ENCODE measurements around the gene MALRD1. TPM values are rescaled to one million over a fixed set of nuclear protein-coding genes. Genes with fewer than 3 reads are reported as not detected.

The MALRD1 gene
- total RNA-seq, 1 experiment from 2014 or later: 8.2 TPM

- no peaks in the 10 kb centered on the region for H3K36me3 ChIP-seq (ENCODE audit: control insufficient read depth, insufficient read depth, low read length)
- H3K9me3 ChIP-seq: no peaks in the 10 kb centered on the region; the same call in 1 of the 2 replicates
- DNase-seq: no peak
- no peaks in the 10 kb centered on the region for H3K36me3 Mint-ChIP-seq (ENCODE audit: insufficient read depth, unreplicated experiment)
- no peaks in the 10 kb centered on the region for H3K4me1 Mint-ChIP-seq (ENCODE audit: low read depth, unreplicated experiment)
- H3K27me3 ChIP-seq (replicated peaks; ENCODE audit: control insufficient read depth, insufficient read depth, low read length): no peaks in the 10 kb centered on the region
- POLR2A ChIA-PET: no interaction called here
- H3K4me1 ChIP-seq: no peaks in the 10 kb centered on the region
- BruUV-seq (replicated peaks): no TSS peak
- H3K4me3 ChIP-seq (ENCODE audit: low read depth, low read length): no peak overlapping the region
- H3K9me3 Mint-ChIP-seq (ENCODE audit: unreplicated experiment): no peaks in the 10 kb centered on the region
- no peaks in the 10 kb centered on the region for H3K27me3 Mint-ChIP-seq (ENCODE audit: insufficient read depth, unreplicated experiment)
- CTCF ChIA-PET: no interaction called here
- H3K27ac Mint-ChIP-seq (ENCODE audit: unreplicated experiment): no peak overlapping the region
- no peak overlapping the region for H3K4me3 Mint-ChIP-seq (ENCODE audit: unreplicated experiment)
- intact Hi-C loops (cut with micrococcal nuclease; ENCODE audit: unreplicated experiment): no loop called here
- TF ChIP-seq, protein P1, sequence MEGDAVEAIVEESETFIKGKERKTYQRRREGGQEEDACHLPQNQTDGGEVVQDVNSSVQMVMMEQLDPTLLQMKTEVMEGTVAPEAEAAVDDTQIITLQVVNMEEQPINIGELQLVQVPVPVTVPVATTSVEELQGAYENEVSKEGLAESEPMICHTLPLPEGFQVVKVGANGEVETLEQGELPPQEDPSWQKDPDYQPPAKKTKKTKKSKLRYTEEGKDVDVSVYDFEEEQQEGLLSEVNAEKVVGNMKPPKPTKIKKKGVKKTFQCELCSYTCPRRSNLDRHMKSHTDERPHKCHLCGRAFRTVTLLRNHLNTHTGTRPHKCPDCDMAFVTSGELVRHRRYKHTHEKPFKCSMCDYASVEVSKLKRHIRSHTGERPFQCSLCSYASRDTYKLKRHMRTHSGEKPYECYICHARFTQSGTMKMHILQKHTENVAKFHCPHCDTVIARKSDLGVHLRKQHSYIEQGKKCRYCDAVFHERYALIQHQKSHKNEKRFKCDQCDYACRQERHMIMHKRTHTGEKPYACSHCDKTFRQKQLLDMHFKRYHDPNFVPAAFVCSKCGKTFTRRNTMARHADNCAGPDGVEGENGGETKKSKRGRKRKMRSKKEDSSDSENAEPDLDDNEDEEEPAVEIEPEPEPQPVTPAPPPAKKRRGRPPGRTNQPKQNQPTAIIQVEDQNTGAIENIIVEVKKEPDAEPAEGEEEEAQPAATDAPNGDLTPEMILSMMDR (IDR thresholded peaks at IDR 0.05; ENCODE audit: insufficient read depth in 1 of 2, low read depth in 1 of 2, low read length in 1 of 2, severe bottlenecking in 1 of 2, unreplicated experiment in 1 of 2): no peak
These were observed 373.1 kb downstream of the MALRD1 start for GRCh38 chr10:19421674-19422073.

GRCh38 chr10:19426034-19426433 is 377.4 kb downstream of the MALRD1 start:
- no peak overlapping the region for H3K4me3 Mint-ChIP-seq (ENCODE audit: unreplicated experiment)

DNA sequence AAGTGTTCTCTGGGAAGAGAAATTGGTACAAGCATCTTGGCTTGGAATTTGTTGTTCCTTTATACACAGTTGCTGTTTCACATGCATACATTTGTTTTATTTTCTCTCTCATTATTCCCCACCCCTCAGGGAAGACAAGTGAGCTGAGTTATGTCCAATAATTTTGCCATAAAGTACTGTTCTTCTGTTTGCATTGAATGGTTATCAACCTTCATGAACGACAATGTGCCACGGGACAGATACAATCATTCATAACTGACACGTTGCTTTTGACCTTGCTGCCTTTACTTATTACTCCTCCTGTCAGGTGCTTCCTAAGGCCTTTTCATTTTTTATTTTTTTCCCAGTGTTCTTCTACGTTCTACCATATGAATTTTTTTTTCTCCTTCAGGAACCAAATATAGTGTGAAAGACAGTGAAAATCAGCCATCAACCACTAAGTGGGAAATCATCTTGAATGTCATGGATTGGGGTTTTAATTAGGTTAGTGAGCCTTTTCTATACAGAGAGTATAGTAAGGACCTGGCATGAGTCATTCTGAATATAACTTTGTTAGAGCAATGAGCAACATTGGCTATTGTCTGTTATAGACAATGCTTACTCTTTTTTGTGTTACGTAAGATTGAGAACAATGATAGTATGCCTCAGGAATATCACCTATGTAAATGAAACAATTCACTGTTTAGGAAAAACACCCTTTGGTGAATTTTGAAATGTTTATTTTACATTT is 383.2 kb downstream of the MALRD1 start:
- Histone ChIP-seq H3K36me3 (ENCODE audit: control insufficient read depth, insufficient read depth, low read length) (no peaks in the 10 kb centered on the region), H3K4me1 (no peaks in the 10 kb centered on the region), H3K9me3 (no peaks in the 10 kb centered on the region), H3K27me3 (replicated peaks; ENCODE audit: control insufficient read depth, insufficient read depth, low read length) (no peaks in the 10 kb centered on the region), H3K4me3 (ENCODE audit: low read depth, low read length) (no peak overlapping the region)
- Mint-ChIP-seq H3K9me3 (ENCODE audit: unreplicated experiment) (no peaks in the 10 kb centered on the region), H3K4me1 (ENCODE audit: low read depth, unreplicated experiment) (no peaks in the 10 kb centered on the region), H3K4me3 (ENCODE audit: unreplicated experiment) (no peak overlapping the region), H3K36me3 (ENCODE audit: insufficient read depth, unreplicated experiment) (no peaks in the 10 kb centered on the region), H3K27ac (ENCODE audit: unreplicated experiment) (no peak overlapping the region), H3K27me3 (ENCODE audit: insufficient read depth, unreplicated experiment) (no peaks in the 10 kb centered on the region)
- no TSS peak for BruUV-seq (replicated peaks)
- intact Hi-C loops (cut with micrococcal nuclease; ENCODE audit: unreplicated experiment): no loop called here
- ChIA-PET POLR2A (no interaction called here), CTCF (no interaction called here)
- DNase-seq: no peak
- TF ChIP-seq, protein P1 (IDR thresholded peaks at IDR 0.05; ENCODE audit: insufficient read depth in 1 of 2, low read depth in 1 of 2, low read length in 1 of 2, severe bottlenecking in 1 of 2, unreplicated experiment in 1 of 2): no peak

More at GRCh38 chr10:19426034-19426433, 377.4 kb downstream of the MALRD1 start:
- ChIA-PET POLR2A (no interaction called here), CTCF (no interaction called here)
- no peaks in the 10 kb centered on the region for H3K4me1 Mint-ChIP-seq (ENCODE audit: low read depth, unreplicated experiment)
- Histone ChIP-seq H3K9me3 (no peaks in the 10 kb centered on the region; the same call in 1 of the 2 replicates), H3K4me3 (ENCODE audit: low read depth, low read length) (no peak overlapping the region), H3K4me1 (no peaks in the 10 kb centered on the region), H3K36me3 (ENCODE audit: control insufficient read depth, insufficient read depth, low read length) (no peaks in the 10 kb centered on the region), H3K27me3 (replicated peaks; ENCODE audit: control insufficient read depth, insufficient read depth, low read length) (no peaks in the 10 kb centered on the region)
- no peak overlapping the region for H3K27ac Mint-ChIP-seq (ENCODE audit: unreplicated experiment)
- intact Hi-C loops (cut with micrococcal nuclease; ENCODE audit: unreplicated experiment): no loop called here
- no peaks in the 10 kb centered on the region for H3K9me3 Mint-ChIP-seq (ENCODE audit: unreplicated experiment)
- TF ChIP-seq, protein P1 (IDR thresholded peaks at IDR 0.05; ENCODE audit: insufficient read depth in 1 of 2, low read depth in 1 of 2, low read length in 1 of 2, severe bottlenecking in 1 of 2, unreplicated experiment in 1 of 2): no peak
- no TSS peak for BruUV-seq (replicated peaks)
- H3K27me3 Mint-ChIP-seq (ENCODE audit: insufficient read depth, unreplicated experiment): no peaks in the 10 kb centered on the region
- no peaks in the 10 kb centered on the region for H3K36me3 Mint-ChIP-seq (ENCODE audit: insufficient read depth, unreplicated experiment)
- no peak for DNase-seq
